C4-2B (cell line): ENCODE results near the gene ZNF790.

Source experiments
- H3K27ac ChIP-seq: fragments of 450-650 bp; 2 replicates; pipeline ENCODE4 v1.5.1; 2017
- ZFX ChIP-seq: fragments of 450-650 bp; IDR thresholded peaks from 2 replicates; pipeline ENCODE4 v1.6.1; 2017
- TF ChIP-seq, protein P1 (sequence below): fragments of 450-650 bp; conservative IDR thresholded peaks from 2 replicates; pipeline ENCODE4 v1.5.1; 2017; ENCODE audit warnings: mild to moderate bottlenecking

ZNF790 gene

GRCh38 chr19:36838784-36839324 lies 667 bp upstream of the ZNF790 start:
- TF ChIP-seq, protein P1, sequence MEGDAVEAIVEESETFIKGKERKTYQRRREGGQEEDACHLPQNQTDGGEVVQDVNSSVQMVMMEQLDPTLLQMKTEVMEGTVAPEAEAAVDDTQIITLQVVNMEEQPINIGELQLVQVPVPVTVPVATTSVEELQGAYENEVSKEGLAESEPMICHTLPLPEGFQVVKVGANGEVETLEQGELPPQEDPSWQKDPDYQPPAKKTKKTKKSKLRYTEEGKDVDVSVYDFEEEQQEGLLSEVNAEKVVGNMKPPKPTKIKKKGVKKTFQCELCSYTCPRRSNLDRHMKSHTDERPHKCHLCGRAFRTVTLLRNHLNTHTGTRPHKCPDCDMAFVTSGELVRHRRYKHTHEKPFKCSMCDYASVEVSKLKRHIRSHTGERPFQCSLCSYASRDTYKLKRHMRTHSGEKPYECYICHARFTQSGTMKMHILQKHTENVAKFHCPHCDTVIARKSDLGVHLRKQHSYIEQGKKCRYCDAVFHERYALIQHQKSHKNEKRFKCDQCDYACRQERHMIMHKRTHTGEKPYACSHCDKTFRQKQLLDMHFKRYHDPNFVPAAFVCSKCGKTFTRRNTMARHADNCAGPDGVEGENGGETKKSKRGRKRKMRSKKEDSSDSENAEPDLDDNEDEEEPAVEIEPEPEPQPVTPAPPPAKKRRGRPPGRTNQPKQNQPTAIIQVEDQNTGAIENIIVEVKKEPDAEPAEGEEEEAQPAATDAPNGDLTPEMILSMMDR, result no peak
- no peak for TF ChIP-seq ZFX
- H3K27ac ChIP-seq, result peak overlapping the region; percentile 59

DNA sequence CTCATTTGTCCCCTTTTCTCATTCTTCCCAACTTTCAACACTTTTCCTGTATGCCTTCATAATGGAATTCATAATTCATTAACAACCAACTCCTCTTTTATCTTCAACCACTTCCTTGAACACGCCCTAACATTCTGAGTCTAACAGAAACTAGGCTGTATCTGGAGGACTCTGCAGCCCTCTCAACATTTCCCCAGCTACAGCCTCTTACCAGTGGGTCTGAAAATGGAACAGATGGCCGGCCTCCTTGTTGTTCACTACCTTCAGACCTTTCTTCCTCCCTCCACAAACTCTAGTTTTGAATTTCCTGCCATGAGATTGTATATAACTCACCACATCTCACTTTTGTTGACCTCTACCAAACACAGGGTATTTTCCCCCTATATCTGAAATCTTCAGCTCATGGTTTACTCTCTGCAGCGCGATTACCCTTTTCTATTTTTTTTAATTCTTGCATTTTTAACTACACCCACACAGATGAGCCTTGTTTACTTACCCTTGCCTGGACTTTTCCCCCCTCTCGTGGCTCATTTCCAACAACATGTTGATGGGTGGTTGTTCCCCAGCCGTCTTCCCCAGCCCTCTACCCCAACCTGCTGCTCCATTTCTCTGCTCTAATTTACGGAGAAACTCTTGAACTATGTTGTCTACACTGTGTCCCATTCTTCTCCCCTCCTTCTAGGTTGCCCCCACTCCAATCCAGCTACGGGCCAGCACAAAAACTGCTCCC lies 846 bp downstream of the ZNF790 start:
- TF ChIP-seq, protein P1, result no peak
- no peak for TF ChIP-seq ZFX
- H3K27ac ChIP-seq, result peak overlapping the region; percentile 59

- no peak for TF ChIP-seq ZFX
- TF ChIP-seq, protein P1, result no peak
- no peak overlapping the region for H3K27ac ChIP-seq
Observed at GRCh38 chr19:36833430-36833829, 4.8 kb downstream of the ZNF790 start.

GRCh38 chr19:36821758-36822157 lies 16.4 kb downstream of the ZNF790 start:
- TF ChIP-seq, protein P1, result no peak
- no peak for TF ChIP-seq ZFX
- H3K27ac ChIP-seq, result no peak overlapping the region

DNA sequence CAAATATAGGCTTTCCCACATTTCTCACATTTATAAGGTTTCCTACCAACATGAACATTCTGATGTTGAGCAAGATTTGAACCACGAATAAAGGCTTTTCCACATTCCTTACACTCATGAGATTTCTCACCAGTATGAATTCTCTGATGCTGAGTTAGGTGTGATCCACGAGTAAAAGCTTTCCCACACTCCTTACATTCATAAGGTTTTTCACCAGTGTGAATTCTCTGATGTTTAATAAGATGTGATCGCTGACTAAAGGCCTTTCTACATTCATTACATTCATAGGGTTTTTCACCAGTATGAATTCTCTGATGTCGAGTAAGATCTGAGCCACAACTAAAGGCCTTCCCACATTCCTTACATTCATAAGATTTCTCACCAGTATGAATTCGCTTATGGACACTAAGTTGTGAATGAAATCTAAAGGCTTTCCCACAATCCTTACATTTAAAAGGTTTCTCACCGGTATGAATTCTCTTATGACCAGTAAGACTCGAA lies 19.0 kb downstream of the ZNF790 start:
- H3K27ac ChIP-seq, result no peak overlapping the region
- no peak for TF ChIP-seq ZFX
- TF ChIP-seq, protein P1, result no peak

DNA sequence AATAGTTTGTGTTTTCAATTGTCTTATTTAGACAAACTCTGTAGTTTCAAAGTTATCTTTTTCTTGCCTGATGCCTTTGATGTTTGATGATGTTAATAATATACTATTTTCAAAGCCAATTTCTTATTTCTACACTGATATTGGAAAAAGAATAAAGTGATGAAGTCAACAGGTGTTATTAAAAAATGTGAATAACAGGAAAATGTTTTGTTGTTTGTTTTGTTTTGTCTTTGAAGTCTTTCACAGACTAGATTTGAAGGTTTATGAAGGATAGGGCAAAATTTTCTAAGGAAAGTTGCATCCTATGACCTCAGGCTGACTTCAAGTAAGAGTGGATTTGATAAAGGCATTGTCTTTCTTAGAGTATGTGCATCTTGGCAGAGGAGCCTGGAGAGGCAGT lies 31.2 kb downstream of the ZNF790 start:
- H3K27ac ChIP-seq, result no peak overlapping the region

DNA sequence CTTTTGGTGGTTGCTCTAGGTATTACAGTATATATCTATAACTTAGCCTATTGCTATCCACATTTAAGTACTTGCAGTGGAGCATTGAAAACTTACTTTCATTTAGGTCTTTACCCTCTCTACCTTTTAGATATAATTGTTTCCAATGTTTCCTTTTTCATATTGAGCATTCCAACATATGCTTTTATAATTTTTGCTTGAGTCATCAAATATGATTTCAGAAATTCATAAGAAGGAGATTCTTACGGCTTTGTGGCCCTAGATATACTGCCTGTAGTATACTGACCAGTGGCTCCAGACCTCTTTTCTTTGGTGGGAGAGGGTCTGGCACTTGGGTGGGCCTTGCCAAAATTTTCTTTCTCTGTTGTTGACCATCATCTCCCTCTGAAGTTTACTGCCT lies 32.8 kb downstream of the ZNF790 start:
- TF ChIP-seq, protein P1, result no peak
- TF ChIP-seq ZFX, result no peak
- H3K27ac ChIP-seq, result no peak overlapping the region

More for the DNA sequence above, 31.2 kb downstream of the ZNF790 start:
- TF ChIP-seq, protein P1, result no peak
- no peak for TF ChIP-seq ZFX
